DND-41 (cell line): ENCODE measurements around the gene PAPSS2.
"Not testable (repeated sequence)": the region's sequence is repeated elsewhere in the genome, so short reads cannot be mapped to it uniquely, and the experiment has no call there.

Source experiments
- CTCF ChIP-seq: IDR thresholded peaks from 2 replicates; pipeline ENCODE4 v1.5.1; 2012; ENCODE audit warnings: borderline replicate concordance, low read length, moderate library complexity, mild to moderate bottlenecking; ENCODE audit not compliant: poor library complexity, severe bottlenecking; ENCODE audit errors: extremely low read depth
- EZH2 ChIP-seq: IDR thresholded peaks from 3 replicates; pipeline ENCODE4 v1.6.1; 2012; ENCODE audit warnings: borderline replicate concordance, low read depth, mild to moderate bottlenecking, moderate library complexity, low read length, inconsistent platforms; ENCODE audit not compliant: severe bottlenecking

GRCh38 chr10:87644500-87644899 lies 15.2 kb upstream of the PAPSS2 start:
- not testable (repeated sequence) for TF ChIP-seq CTCF, EZH2
